ENCODE measurements around the gene RASSF4.

Gene RASSF4

GRCh38 chr10:44928462-44928861 lies 31.1 kb upstream of the RASSF4 start:
- DNase-seq: no peak

GRCh38 chr10:44929356-44930255 lies 30.0 kb upstream of the RASSF4 start:
- DNase-seq: no peak

- no peak for DNase-seq
Observed at GRCh38 chr10:44930904-44931620, 28.5 kb upstream of the RASSF4 start.

GRCh38 chr10:44931621-44932516 lies 27.7 kb upstream of the RASSF4 start:
- DNase-seq: no peak

- DNase-seq: peak; percentile 70 to 87
Observed at GRCh38 chr10:44932517-44933450, 26.8 kb upstream of the RASSF4 start.

- no peak for DNase-seq
Observed at GRCh38 chr10:44933451-44934321, 25.9 kb upstream of the RASSF4 start.

- DNase-seq: no peak
Observed at GRCh38 chr10:44934416-44935200, 25.0 kb upstream of the RASSF4 start.

GRCh38 chr10:44935201-44935965 lies 24.2 kb upstream of the RASSF4 start:
- DNase-seq: peak; percentile 77 to 79

- DNase-seq: no peak
Observed at GRCh38 chr10:44935966-44936295, 23.7 kb upstream of the RASSF4 start.

GRCh38 chr10:44936314-44936975 lies 23.2 kb upstream of the RASSF4 start:
- DNase-seq: no peak

- no peak for DNase-seq
Observed at GRCh38 chr10:44937196-44938005, 22.2 kb upstream of the RASSF4 start.

GRCh38 chr10:44938956-44939355 lies 20.6 kb upstream of the RASSF4 start:
- no peak for DNase-seq

- no peak for DNase-seq
Observed at GRCh38 chr10:44939691-44940401, 19.8 kb upstream of the RASSF4 start.

GRCh38 chr10:44944354-44944753 lies 15.2 kb upstream of the RASSF4 start:
- DNase-seq: no peak

GRCh38 chr10:44946205-44946604 lies 13.4 kb upstream of the RASSF4 start:
- DNase-seq: no peak

- no peak for DNase-seq
Observed at GRCh38 chr10:44947371-44948152, 12.0 kb upstream of the RASSF4 start.

All from hippocampal formation (tissue), 2 donors.